Measurements from ENCODE around the gene MPHOSPH9. TPM values are rescaled to one million over a fixed set of nuclear protein-coding genes. Genes with fewer than 3 reads are reported as not detected.
"Not testable (repeated sequence)": the region's sequence is repeated elsewhere in the genome, so short reads cannot be mapped to it uniquely, and the experiment has no call there.

The MPHOSPH9 gene
- total RNA-seq, 1 experiment from 2014 or later: 72.3 TPM

DNA sequence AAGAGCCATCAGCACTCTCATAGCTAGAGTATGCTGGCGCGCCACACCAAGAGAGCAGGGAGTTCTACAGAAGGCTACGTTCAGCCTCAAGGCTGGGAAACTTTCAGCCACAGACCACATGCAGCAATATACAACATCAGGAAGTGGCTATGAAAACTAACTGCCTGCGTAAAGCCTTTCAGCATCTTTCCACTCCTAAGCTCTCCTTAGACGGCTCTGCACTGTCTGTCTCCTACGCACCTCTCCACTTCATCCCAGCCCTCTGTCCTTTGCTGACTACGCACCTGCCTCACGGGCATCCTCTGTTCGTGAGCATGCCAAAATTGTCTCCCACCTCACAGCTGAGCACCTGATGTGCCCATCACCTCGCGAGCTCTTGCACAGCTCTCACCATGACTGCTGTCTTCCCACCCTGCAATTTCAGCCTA, 9.7 kb downstream of the MPHOSPH9 start:
- intact Hi-C loops (cut with micrococcal nuclease; ENCODE audit: unreplicated experiment): no loop called here
- H3K27me3 ChIP-seq (ENCODE audit: control insufficient read depth, insufficient read depth, low read length): no peaks in the 10 kb centered on the region
- no peak for DNase-seq (ENCODE audit: low read depth, low spot score)
- TF ChIP-seq, protein P1, sequence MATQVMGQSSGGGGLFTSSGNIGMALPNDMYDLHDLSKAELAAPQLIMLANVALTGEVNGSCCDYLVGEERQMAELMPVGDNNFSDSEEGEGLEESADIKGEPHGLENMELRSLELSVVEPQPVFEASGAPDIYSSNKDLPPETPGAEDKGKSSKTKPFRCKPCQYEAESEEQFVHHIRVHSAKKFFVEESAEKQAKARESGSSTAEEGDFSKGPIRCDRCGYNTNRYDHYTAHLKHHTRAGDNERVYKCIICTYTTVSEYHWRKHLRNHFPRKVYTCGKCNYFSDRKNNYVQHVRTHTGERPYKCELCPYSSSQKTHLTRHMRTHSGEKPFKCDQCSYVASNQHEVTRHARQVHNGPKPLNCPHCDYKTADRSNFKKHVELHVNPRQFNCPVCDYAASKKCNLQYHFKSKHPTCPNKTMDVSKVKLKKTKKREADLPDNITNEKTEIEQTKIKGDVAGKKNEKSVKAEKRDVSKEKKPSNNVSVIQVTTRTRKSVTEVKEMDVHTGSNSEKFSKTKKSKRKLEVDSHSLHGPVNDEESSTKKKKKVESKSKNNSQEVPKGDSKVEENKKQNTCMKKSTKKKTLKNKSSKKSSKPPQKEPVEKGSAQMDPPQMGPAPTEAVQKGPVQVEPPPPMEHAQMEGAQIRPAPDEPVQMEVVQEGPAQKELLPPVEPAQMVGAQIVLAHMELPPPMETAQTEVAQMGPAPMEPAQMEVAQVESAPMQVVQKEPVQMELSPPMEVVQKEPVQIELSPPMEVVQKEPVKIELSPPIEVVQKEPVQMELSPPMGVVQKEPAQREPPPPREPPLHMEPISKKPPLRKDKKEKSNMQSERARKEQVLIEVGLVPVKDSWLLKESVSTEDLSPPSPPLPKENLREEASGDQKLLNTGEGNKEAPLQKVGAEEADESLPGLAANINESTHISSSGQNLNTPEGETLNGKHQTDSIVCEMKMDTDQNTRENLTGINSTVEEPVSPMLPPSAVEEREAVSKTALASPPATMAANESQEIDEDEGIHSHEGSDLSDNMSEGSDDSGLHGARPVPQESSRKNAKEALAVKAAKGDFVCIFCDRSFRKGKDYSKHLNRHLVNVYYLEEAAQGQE (IDR thresholded peaks at IDR 0.05; ENCODE audit: insufficient read depth in 1 of 2, low read depth in 2 of 2, low read length in 1 of 2): no peak
- TF ChIP-seq SIN3A (IDR thresholded peaks at IDR 0.05; ENCODE audit: borderline replicate concordance, insufficient read depth, low read depth, low read length): no peak
- no peak for TF ChIP-seq POLR2AphosphoS5 (IDR thresholded peaks at IDR 0.05; ENCODE audit: low read depth, low read length)
- TF ChIP-seq CTCF (IDR thresholded peaks at IDR 0.05): no peak
- no peak for TF ChIP-seq TCF7L2 (IDR thresholded peaks at IDR 0.05; ENCODE audit: low read depth, low read length)
- H3K4me1 ChIP-seq (ENCODE audit: control insufficient read depth, insufficient read depth, low read length): no peaks in the 10 kb centered on the region
- no peaks in the 10 kb centered on the region for H3K9me3 ChIP-seq (ENCODE audit: control insufficient read depth, insufficient read depth, low read depth, low read length)
- no TSS peak for BruUV-seq (replicated peaks)
- CTCF ChIA-PET: no interaction called here
- POLR2A ChIA-PET: no interaction called here
- H3K4me3 ChIP-seq (ENCODE audit: low read depth in 2 of 2, low read length in 2 of 2): no peak overlapping the region
- H3K27ac ChIP-seq (ENCODE audit: low read length): no peak overlapping the region
- ATAC-seq: 0 out of 2 replicates have a peak, but pooled peaks have one; percentile 17
- in situ Hi-C loops (cut with HindIII; ENCODE audit: low pct_unique_long_range_greater_than_20kb, low sequenced_read_pairs): no loop called here
- peaks cover 20% of the 10 kb centered on the region for H3K36me3 ChIP-seq (ENCODE audit: control insufficient read depth, insufficient read depth, low read length)

- H3K4me3 ChIP-seq (ENCODE audit: low read depth in 2 of 2, low read length in 2 of 2); H3K27me3 ChIP-seq (ENCODE audit: control insufficient read depth, insufficient read depth, low read length); intact Hi-C loops (cut with micrococcal nuclease; ENCODE audit: unreplicated experiment); in situ Hi-C loops (cut with HindIII; ENCODE audit: low pct_unique_long_range_greater_than_20kb, low sequenced_read_pairs); CTCF ChIA-PET; DNase-seq (ENCODE audit: low read depth, low spot score); H3K9me3 ChIP-seq (ENCODE audit: control insufficient read depth, insufficient read depth, low read depth, low read length); BruUV-seq (replicated peaks); H3K4me1 ChIP-seq (ENCODE audit: control insufficient read depth, insufficient read depth, low read length); H3K36me3 ChIP-seq (ENCODE audit: control insufficient read depth, insufficient read depth, low read length); H3K27ac ChIP-seq (ENCODE audit: low read length); ATAC-seq: not testable (repeated sequence)
- POLR2A ChIA-PET: interaction anchor here (0.7 kb wide), 1 partner anchor 542 kb away, joined by 6 read pairs; no protein-coding TSS in a partner anchor
Measured at GRCh38 chr12:123207815-123208214, 25.1 kb downstream of the MPHOSPH9 start.

- H3K4me3 ChIP-seq (ENCODE audit: low read depth in 2 of 2, low read length in 2 of 2); CTCF ChIA-PET; H3K27me3 ChIP-seq (ENCODE audit: control insufficient read depth, insufficient read depth, low read length); H3K4me1 ChIP-seq (ENCODE audit: control insufficient read depth, insufficient read depth, low read length); intact Hi-C loops (cut with micrococcal nuclease; ENCODE audit: unreplicated experiment); in situ Hi-C loops (cut with HindIII; ENCODE audit: low pct_unique_long_range_greater_than_20kb, low sequenced_read_pairs); H3K27ac ChIP-seq (ENCODE audit: low read length); H3K9me3 ChIP-seq (ENCODE audit: control insufficient read depth, insufficient read depth, low read depth, low read length); BruUV-seq (replicated peaks); DNase-seq (ENCODE audit: low read depth, low spot score); POLR2A ChIA-PET; ATAC-seq: not testable (repeated sequence)
- H3K36me3 ChIP-seq (ENCODE audit: control insufficient read depth, insufficient read depth, low read length): peaks cover 17% of the 10 kb centered on the region
Measured at GRCh38 chr12:123206794-123207193, 26.1 kb downstream of the MPHOSPH9 start.
